ENCODE data around the gene MCTP1. TPM values are rescaled to one million over a fixed set of nuclear protein-coding genes. Genes with fewer than 3 reads are reported as not detected.

MCTP1 gene
- total RNA-seq, 4 donors from 2014 or later: 11.2 to 43.6 (median 16.8) TPM

DNA sequence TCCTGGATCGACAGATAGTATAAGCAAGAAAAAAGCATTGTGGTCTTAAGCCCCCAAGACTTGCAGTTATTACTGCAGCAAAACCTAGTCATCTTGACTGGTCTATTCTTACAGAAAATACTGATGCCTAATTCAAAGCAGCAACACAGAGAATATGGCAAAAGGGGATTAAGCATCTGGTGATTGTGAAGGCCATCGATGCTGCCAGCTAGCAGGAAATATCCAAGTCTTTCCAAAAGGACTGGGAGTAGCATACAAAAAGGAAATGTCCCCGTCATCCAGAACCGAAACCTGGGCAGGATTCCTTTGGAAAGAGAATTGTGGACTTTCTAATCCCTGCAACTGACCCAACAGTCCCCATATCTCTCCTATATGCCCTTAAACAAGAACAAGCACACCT, 534.2 kb downstream of the MCTP1 start:
- no peak for TF ChIP-seq EP300 (IDR thresholded peaks at IDR 0.05)
- no peak for TF ChIP-seq POLR2A (IDR thresholded peaks at IDR 0.05; ENCODE audit: low read depth)
- no peak for TF ChIP-seq POLR2AphosphoS5 (IDR thresholded peaks at IDR 0.05)
- TF ChIP-seq, protein P1, sequence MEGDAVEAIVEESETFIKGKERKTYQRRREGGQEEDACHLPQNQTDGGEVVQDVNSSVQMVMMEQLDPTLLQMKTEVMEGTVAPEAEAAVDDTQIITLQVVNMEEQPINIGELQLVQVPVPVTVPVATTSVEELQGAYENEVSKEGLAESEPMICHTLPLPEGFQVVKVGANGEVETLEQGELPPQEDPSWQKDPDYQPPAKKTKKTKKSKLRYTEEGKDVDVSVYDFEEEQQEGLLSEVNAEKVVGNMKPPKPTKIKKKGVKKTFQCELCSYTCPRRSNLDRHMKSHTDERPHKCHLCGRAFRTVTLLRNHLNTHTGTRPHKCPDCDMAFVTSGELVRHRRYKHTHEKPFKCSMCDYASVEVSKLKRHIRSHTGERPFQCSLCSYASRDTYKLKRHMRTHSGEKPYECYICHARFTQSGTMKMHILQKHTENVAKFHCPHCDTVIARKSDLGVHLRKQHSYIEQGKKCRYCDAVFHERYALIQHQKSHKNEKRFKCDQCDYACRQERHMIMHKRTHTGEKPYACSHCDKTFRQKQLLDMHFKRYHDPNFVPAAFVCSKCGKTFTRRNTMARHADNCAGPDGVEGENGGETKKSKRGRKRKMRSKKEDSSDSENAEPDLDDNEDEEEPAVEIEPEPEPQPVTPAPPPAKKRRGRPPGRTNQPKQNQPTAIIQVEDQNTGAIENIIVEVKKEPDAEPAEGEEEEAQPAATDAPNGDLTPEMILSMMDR (IDR thresholded peaks at IDR 0.05): no peak
- WGBS: 96% methylated on average over 4 of the region's 4 CpGs
- Histone ChIP-seq H3K4me1 (no peaks in the 10 kb centered on the region), H3K36me3 (no peaks in the 10 kb centered on the region), H3K27me3 (no peaks in the 10 kb centered on the region), H3K9me3 (no peaks in the 10 kb centered on the region), H3K27ac (replicated peaks in 1 of 4) (no peak overlapping the region), H3K4me3 (no peak overlapping the region)
- intact Hi-C loops (cut with DNase I): no loop called here
- no peak for DNase-seq (ENCODE audit: extremely low spot score)

DNA sequence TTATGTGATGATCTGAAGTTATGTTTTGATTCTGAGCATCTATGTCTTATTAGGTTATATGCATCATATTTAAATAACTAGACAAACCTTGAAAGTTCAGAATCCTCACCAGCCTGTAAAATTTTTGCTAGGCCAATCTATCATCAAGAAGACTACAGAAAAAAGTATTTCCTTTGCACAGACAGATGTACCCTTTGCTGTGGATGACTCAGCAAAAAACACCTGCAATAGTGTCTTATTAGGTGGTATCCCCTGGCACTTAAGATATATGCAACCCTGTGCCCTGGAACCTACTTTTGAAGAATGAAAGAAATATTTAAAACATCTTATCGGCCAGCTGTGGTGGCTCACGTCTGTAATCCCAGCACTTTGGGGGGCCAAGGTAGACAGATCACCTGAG, 535.9 kb downstream of the MCTP1 start:
- no peaks in the 10 kb centered on the region for H3K4me1 ChIP-seq
- TF ChIP-seq POLR2A (IDR thresholded peaks at IDR 0.05; ENCODE audit: low read depth) (no peak), EP300 (IDR thresholded peaks at IDR 0.05) (no peak), POLR2AphosphoS5 (IDR thresholded peaks at IDR 0.05) (no peak)
- TF ChIP-seq, protein P1 (IDR thresholded peaks at IDR 0.05): no peak
- H3K27me3 ChIP-seq: no peaks in the 10 kb centered on the region
- H3K9me3 ChIP-seq: no peaks in the 10 kb centered on the region
- intact Hi-C loops (cut with DNase I): no loop called here
- no peak overlapping the region for H3K27ac ChIP-seq (replicated peaks in 1 of 4)
- no peak for DNase-seq (ENCODE audit: extremely low spot score)
- H3K36me3 ChIP-seq: no peaks in the 10 kb centered on the region
- 96% methylated on average over 2 of the region's 2 CpGs for WGBS
- no peak overlapping the region for H3K4me3 ChIP-seq

DNA sequence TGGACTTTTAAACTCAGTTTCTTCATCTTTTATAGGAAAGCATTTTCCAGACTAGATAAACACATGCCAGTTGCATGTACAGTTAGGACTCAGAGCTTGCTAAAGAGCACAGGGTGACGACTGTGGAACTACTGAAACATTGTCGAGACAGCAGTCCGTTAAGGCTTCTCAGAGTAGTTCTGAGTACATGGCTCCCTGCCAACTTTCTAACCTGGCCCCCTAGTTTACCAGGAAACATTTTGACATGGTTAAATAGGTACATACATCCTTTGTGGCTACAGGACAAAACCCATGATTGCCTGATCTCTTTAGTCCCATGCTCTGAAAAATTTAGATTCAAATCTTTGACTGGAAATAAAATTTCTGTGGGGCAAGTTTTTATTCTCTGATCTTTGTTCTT, 536.7 kb downstream of the MCTP1 start:
- WGBS: 75% methylated on average over 3 of the region's 3 CpGs

DNA sequence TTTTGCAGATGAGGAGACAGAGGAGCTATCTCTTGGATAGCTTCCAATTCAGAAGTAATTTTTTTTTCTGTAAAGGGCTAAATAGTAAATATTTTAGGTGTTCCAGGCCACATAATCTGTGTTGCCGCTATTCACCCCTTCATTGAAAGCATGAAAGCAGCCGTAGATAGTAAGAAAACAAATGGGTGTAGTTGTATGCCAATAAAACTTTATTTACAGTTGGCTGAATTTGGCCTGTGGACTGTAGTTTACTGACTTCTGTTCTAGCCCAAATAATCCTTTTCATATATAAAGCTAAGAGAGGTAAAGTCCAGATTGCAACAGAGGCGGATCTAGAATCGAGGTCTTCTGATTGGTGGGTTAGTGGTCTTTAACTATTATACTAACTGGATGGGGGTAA, 537.5 kb downstream of the MCTP1 start:
- intact Hi-C loops (cut with DNase I): no loop called here
- Histone ChIP-seq H3K36me3 (no peaks in the 10 kb centered on the region), H3K4me1 (no peaks in the 10 kb centered on the region), H3K27me3 (no peaks in the 10 kb centered on the region), H3K9me3 (no peaks in the 10 kb centered on the region), H3K27ac (replicated peaks in 1 of 4) (no peak overlapping the region), H3K4me3 (no peak overlapping the region)
- WGBS: 83% methylated on average over 4 of the region's 4 CpGs
- DNase-seq (ENCODE audit: extremely low spot score): no peak
- no peak for TF ChIP-seq POLR2AphosphoS5 (IDR thresholded peaks at IDR 0.05)
- TF ChIP-seq, protein P1 (IDR thresholded peaks at IDR 0.05): no peak
- TF ChIP-seq POLR2A (IDR thresholded peaks at IDR 0.05; ENCODE audit: low read depth): no peak
- no peak for TF ChIP-seq EP300 (IDR thresholded peaks at IDR 0.05)

More for the DNA sequence above, 536.7 kb downstream of the MCTP1 start:
- TF ChIP-seq POLR2AphosphoS5 (IDR thresholded peaks at IDR 0.05) (no peak), POLR2A (IDR thresholded peaks at IDR 0.05; ENCODE audit: low read depth) (no peak), EP300 (IDR thresholded peaks at IDR 0.05) (no peak)
- TF ChIP-seq, protein P1 (IDR thresholded peaks at IDR 0.05): no peak
- no peak overlapping the region for H3K27ac ChIP-seq (replicated peaks in 1 of 4)
- H3K27me3 ChIP-seq: no peaks in the 10 kb centered on the region
- no peaks in the 10 kb centered on the region for H3K36me3 ChIP-seq
- no peak for DNase-seq (ENCODE audit: extremely low spot score)
- no peak overlapping the region for H3K4me3 ChIP-seq
- no peaks in the 10 kb centered on the region for H3K4me1 ChIP-seq
- no peaks in the 10 kb centered on the region for H3K9me3 ChIP-seq
- intact Hi-C loops (cut with DNase I): no loop called here

DNA sequence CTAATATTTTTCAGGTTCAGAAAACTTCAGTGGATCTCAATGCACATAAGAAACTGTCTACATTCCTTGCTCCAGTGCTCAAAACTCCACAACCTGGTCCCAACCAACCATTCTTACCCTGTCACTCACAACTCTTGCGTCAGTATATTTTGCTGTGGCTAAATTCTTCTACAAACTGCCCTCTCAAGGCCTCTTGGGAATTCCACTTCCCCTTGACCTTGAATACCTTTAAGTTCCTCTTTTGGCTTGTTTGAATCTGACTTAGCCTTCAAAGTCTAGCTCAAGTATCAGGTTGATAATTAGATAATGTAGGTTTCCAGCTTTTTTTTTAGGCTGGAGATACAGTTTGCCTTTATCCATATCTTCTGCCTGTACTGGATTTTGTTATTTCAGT, 538.2 kb downstream of the MCTP1 start:
- no peaks in the 10 kb centered on the region for H3K4me1 ChIP-seq
- H3K27ac ChIP-seq (replicated peaks in 1 of 4): no peak overlapping the region
- no peak for TF ChIP-seq EP300 (IDR thresholded peaks at IDR 0.05)
- no peak for TF ChIP-seq POLR2A (IDR thresholded peaks at IDR 0.05; ENCODE audit: low read depth)
- TF ChIP-seq, protein P1 (IDR thresholded peaks at IDR 0.05): no peak
- TF ChIP-seq POLR2AphosphoS5 (IDR thresholded peaks at IDR 0.05): no peak
- H3K27me3 ChIP-seq: no peaks in the 10 kb centered on the region
- H3K9me3 ChIP-seq: no peaks in the 10 kb centered on the region
- no peak for DNase-seq (ENCODE audit: extremely low spot score)
- no peak overlapping the region for H3K4me3 ChIP-seq
- H3K36me3 ChIP-seq: no peaks in the 10 kb centered on the region
- WGBS: 82% methylated on average over 1 of the region's 1 CpG
- intact Hi-C loops (cut with DNase I): no loop called here

All from esophagus muscularis mucosa (tissue), 4 donors.